Mesenteric fat pad (tissue), 1 donor: ENCODE data around the gene DAB2IP. TPM values are rescaled to one million over a fixed set of nuclear protein-coding genes. Genes with fewer than 3 reads are reported as not detected.

Experiments
- DNase-seq: peaks from one replicate; pipeline ENCODE4 v3.0.0-alpha.2; 2020; ENCODE audit warnings: low spot score
- total RNA-seq: library from RNA; stranded (reverse); fragmentation: NEBNext Ultra II Directional; extraction: Animal tissue kit (Norgen Biotek cat#: 25700); gene quantifications from one replicate; pipeline ENCODE4 v1.2.1, GENCODE V29; 2021
- donor health status: DM: yes; HTN: yes; CAD: no.

DAB2IP gene
- total RNA-seq, 1 donor from 2014 or later, result 86.1 TPM

- peak; percentile 53 for DNase-seq
Measured at GRCh38 chr9:121813519-121814210, 162.2 kb downstream of the DAB2IP start.

GRCh38 chr9:121814594-121814993, 163.2 kb downstream of the DAB2IP start:
- DNase-seq, result peak; percentile 85

- peak; percentile 67 for DNase-seq
Measured at GRCh38 chr9:121815084-121815483, 163.7 kb downstream of the DAB2IP start.

GRCh38 chr9:121815546-121816448, 164.4 kb downstream of the DAB2IP start:
- peak; percentile 67 for DNase-seq

GRCh38 chr9:121816449-121816817, 165.0 kb downstream of the DAB2IP start:
- peak; percentile 53 for DNase-seq

- DNase-seq, result peak; percentile 30
Measured at GRCh38 chr9:121816845-121817450, 165.5 kb downstream of the DAB2IP start.

- peak; percentile 43 for DNase-seq
Measured at GRCh38 chr9:121817476-121817875, 166.0 kb downstream of the DAB2IP start.

GRCh38 chr9:121818016-121818661, 166.7 kb downstream of the DAB2IP start:
- DNase-seq, result peak; percentile 59

- DNase-seq, result peak; percentile 60
Measured at GRCh38 chr9:121818841-121819427, 167.5 kb downstream of the DAB2IP start.

- peak; percentile 73 for DNase-seq
Measured at GRCh38 chr9:121819428-121820231, 168.2 kb downstream of the DAB2IP start.

GRCh38 chr9:121820286-121821005, 169.0 kb downstream of the DAB2IP start:
- DNase-seq, result peak; percentile 80

GRCh38 chr9:121821326-121821725, 169.9 kb downstream of the DAB2IP start:
- DNase-seq, result peak; percentile 45

- peak; percentile 82 for DNase-seq
Measured at GRCh38 chr9:121822093-121823085, 171.0 kb downstream of the DAB2IP start.

GRCh38 chr9:121823451-121824169, 172.2 kb downstream of the DAB2IP start:
- peak; percentile 39 for DNase-seq

GRCh38 chr9:121824651-121825030, 173.2 kb downstream of the DAB2IP start:
- DNase-seq, result no peak

GRCh38 chr9:121825031-121825691, 173.7 kb downstream of the DAB2IP start:
- DNase-seq, result peak; percentile 45

- DNase-seq, result peak; percentile 71
Measured at GRCh38 chr9:121826711-121827110, 175.3 kb downstream of the DAB2IP start.
